CD4-positive, alpha-beta memory T cell (primary cell): ENCODE data around the gene KIRREL3. TPM values are rescaled to one million over a fixed set of nuclear protein-coding genes. Genes with fewer than 3 reads are reported as not detected.
"Not testable (repeated sequence)": the region's sequence is repeated elsewhere in the genome, so short reads cannot be mapped to it uniquely, and the experiment has no call there.

Experiments
- CTCF ChIA-PET: fragments of 350-600 bp; sonication (Branson Sonifier 250); formaldehyde crosslinking; loops from one replicate; lab custom pipeline; 2021; ENCODE audit warnings: inconsistent platforms; ENCODE audit not compliant: partially characterized antibody; lab: Charles Lee
- POLR2A ChIA-PET: fragments of 350-600 bp; sonication (Branson Sonifier 250); formaldehyde crosslinking; loops from one replicate; lab custom pipeline; 2021; ENCODE audit not compliant: partially characterized antibody; lab: Charles Lee
- DNase-seq, 5 donors: peaks; one replicate each; pipeline versions ENCODE4 v3.0.0 to v3.0.0-alpha.2; 2020 to 2022; ENCODE audit warnings: mixed read lengths in 1 of 5
- H3K27ac ChIP-seq: one replicate; pipeline ENCODE4 v1.7.0; 2013; ENCODE audit warnings: low read depth, low read length
- H3K27me3 ChIP-seq: 2 replicates; pipeline ENCODE4 v1.7.0; 2013; ENCODE audit warnings: mild to moderate bottlenecking, low read length, moderate library complexity; ENCODE audit not compliant: insufficient read depth
- H3K36me3 ChIP-seq: 2 replicates; pipeline ENCODE4 v1.7.0; 2013; ENCODE audit warnings: mild to moderate bottlenecking, low read length, moderate library complexity; ENCODE audit not compliant: insufficient read depth
- H3K4me1 ChIP-seq: 2 replicates; pipeline ENCODE4 v1.7.0; 2013; ENCODE audit warnings: mild to moderate bottlenecking, low read length, moderate library complexity; ENCODE audit not compliant: insufficient read depth
- H3K4me3 ChIP-seq, 2 donors: one replicate each; pipeline ENCODE4 v1.7.0; 2013; ENCODE audit warnings: low read length in 2 of 2, mild to moderate bottlenecking in 1 of 2
- H3K9me3 ChIP-seq, 2 donors: one replicate each; pipeline ENCODE4 v1.7.0; 2013; ENCODE audit warnings: low read length in 2 of 2, control low read depth in 1 of 2; ENCODE audit not compliant: control insufficient read depth in 1 of 2
- H3K27ac Mint-ChIP-seq, 7 donors: one replicate each; pipeline ENCODE4 v1.8.0; 2020 to 2021; ENCODE audit warnings: mixed read lengths in 7 of 7, mild to moderate bottlenecking in 6 of 7, inconsistent platforms in 3 of 7, moderate library complexity in 3 of 7
- H3K27me3 Mint-ChIP-seq, 2 donors: one replicate each; pipeline ENCODE4 v1.8.0; 2020 to 2021; ENCODE audit warnings: mixed read lengths in 2 of 2
- H3K36me3 Mint-ChIP-seq, 2 donors: one replicate each; pipeline ENCODE4 v1.8.0; 2020 to 2021; ENCODE audit warnings: mixed read lengths in 2 of 2, inconsistent platforms in 1 of 2, mild to moderate bottlenecking in 1 of 2
- H3K4me1 Mint-ChIP-seq, 4 donors: one replicate each; pipeline ENCODE4 v1.8.0; 2020 to 2021; ENCODE audit warnings: mixed read lengths in 4 of 4, mild to moderate bottlenecking in 1 of 4
- H3K4me3 Mint-ChIP-seq, 8 donors: one replicate each; pipeline ENCODE4 v1.8.0; 2020 to 2021; ENCODE audit warnings: mixed read lengths in 8 of 8, mild to moderate bottlenecking in 7 of 8, moderate library complexity in 6 of 8, inconsistent platforms in 3 of 8
- H3K9me3 Mint-ChIP-seq, 8 donors: one replicate each; pipeline ENCODE4 v1.8.0; 2020 to 2021; ENCODE audit warnings: mixed read lengths in 8 of 8, mild to moderate bottlenecking in 5 of 8, inconsistent platforms in 3 of 8, moderate library complexity in 1 of 8
- intact Hi-C: fragments of 100-400 bp; cut with micrococcal nuclease; formaldehyde crosslinking; loops from one replicate; pipeline ENCODE4 v1.15.1; 2023
- polyA plus RNA-seq, 2 donors: library from polyadenylated mRNA; unstranded; fragments of 300-500 nt; fragmentation: Illumina TruSeq; gene quantifications; one replicate each; pipeline ENCODE4 v1.2.3, GENCODE V29; 2021
- total RNA-seq, 2 experiments: library from RNA; stranded (reverse); gene quantifications; one replicate each; pipeline ENCODE4 v1.2.3, GENCODE V29; 2021

The KIRREL3 gene
- total and polyA plus RNA-seq, 4 experiments from 2014 or later: not detected

DNA sequence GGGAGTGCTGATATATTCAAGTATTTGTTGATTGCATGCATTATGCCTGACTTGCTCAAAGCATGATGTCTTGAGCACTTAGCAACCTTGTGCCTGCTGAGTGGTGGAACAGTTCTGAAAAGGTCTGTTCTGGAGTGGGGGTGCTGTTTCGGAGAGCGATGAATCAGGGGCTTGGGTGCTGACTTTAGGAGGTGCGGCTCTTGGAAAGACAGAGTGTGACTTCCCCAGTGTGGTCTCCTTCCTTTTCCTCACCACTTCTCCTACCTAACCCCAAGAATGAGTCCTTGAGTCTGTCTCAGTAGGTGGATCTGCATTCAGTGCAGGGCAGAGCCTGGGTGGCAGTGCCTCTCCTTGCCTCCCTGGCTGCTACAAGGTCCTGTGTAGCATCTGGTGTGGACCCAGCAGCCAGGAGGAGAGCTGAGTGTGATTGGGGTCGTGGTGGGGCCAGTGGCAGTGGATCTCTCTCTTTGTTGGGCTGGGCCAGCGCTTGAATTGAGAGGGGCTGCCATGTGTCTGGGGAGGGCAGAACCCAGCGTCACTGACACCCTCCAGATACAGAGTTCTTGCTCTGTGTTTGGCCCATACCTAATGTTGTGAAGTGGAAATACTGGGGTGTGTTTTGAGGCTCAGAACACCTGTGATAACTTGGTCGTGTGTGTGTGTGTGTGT, 609.1 kb downstream of the KIRREL3 start:
- H3K4me3 ChIP-seq: no peak overlapping the region
- Mint-ChIP-seq H3K36me3 (no peaks in the 10 kb centered on the region), H3K27me3 (no peaks in the 10 kb centered on the region), H3K4me3 (no peak overlapping the region), H3K4me1 (peaks cover 0 to 2% (median 0%) of the 10 kb centered on the region in 4 donors), H3K9me3 (no peaks in the 10 kb centered on the region), H3K27ac (no peak overlapping the region)
- no peaks in the 10 kb centered on the region for H3K4me1 ChIP-seq
- intact Hi-C loops: no loop called here
- no peak for DNase-seq
- CTCF ChIA-PET: no interaction called here
- no peaks in the 10 kb centered on the region for H3K9me3 ChIP-seq
- H3K27ac ChIP-seq: no peak overlapping the region
- H3K36me3 ChIP-seq: no peaks in the 10 kb centered on the region
- POLR2A ChIA-PET: no interaction called here
- no peaks in the 10 kb centered on the region for H3K27me3 ChIP-seq

DNA sequence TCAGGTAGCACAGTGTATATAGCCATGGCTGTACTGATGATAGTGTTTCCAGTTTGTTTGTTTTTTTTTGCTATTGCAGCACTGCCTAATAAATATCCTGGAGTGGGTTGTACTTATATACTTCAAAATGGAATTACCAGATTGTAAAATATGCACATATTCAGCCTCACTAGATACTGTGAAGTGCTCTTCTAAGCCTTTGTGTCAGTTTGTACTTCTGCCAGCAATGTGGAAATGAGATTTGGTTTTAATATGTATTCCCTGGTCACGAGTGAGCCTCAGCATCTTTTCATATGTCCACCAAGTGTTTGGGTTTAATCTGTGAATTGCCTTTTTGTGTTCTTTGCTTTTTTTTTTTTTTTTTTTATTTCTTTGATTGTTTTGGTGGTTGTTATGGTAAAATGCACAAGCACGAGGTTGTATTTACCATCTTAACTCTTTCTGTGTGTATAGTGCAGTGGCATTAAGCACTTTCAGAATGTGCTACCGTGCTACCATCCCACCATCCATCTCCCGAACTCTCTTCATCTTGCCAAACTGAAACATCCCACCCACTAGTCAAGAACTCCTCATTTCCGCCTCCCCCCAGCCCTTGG, 610.2 kb downstream of the KIRREL3 start:
- POLR2A ChIA-PET: no interaction called here
- Histone ChIP-seq H3K27me3 (no peaks in the 10 kb centered on the region), H3K9me3 (no peaks in the 10 kb centered on the region), H3K4me3 (no peak overlapping the region), H3K27ac (no peak overlapping the region), H3K4me1 (no peaks in the 10 kb centered on the region), H3K36me3 (no peaks in the 10 kb centered on the region)
- CTCF ChIA-PET: no interaction called here
- H3K4me1 Mint-ChIP-seq: peaks cover 0 to 5% (median 1%) of the 10 kb centered on the region in 4 donors
- intact Hi-C loops: no loop called here
- no peaks in the 10 kb centered on the region for H3K36me3 Mint-ChIP-seq
- H3K27me3 Mint-ChIP-seq: no peaks in the 10 kb centered on the region
- no peaks in the 10 kb centered on the region for H3K9me3 Mint-ChIP-seq
- DNase-seq: no peak
- peak overlapping the region in 1 of 7 donors; percentile 42 for H3K27ac Mint-ChIP-seq
- no peak overlapping the region for H3K4me3 Mint-ChIP-seq

DNA sequence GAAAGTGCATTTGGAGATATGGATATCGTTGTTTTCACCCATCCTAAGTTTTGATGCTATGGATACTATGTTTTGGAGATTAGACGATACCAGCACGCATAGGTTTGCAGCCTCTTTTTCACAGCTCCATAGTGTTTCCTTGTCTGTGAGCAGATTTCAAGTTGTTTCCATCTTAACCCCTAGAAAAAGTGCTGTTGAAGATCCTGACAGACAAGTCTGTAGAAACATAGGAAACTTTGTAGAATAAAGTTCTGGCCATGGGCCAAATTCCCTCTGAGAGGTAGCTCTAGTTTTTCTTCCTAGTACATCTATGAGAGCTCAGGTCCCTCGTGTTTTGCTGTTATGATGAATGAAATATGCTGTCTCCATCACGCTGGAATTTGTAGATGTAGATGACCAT, 612.7 kb downstream of the KIRREL3 start:
- no peaks in the 10 kb centered on the region for H3K4me1 ChIP-seq
- H3K4me3 ChIP-seq: no peak overlapping the region
- Mint-ChIP-seq H3K27ac (no peak overlapping the region), H3K27me3 (no peaks in the 10 kb centered on the region), H3K4me3 (no peak overlapping the region), H3K9me3 (no peaks in the 10 kb centered on the region), H3K36me3 (no peaks in the 10 kb centered on the region), H3K4me1 (peaks cover 0 to 5% (median 1%) of the 10 kb centered on the region in 4 donors)
- CTCF ChIA-PET: interaction anchor here (0.5 kb wide), 1 partner anchor 14 kb away, joined by 5 read pairs; no protein-coding TSS in a partner anchor
- H3K36me3 ChIP-seq: no peaks in the 10 kb centered on the region
- intact Hi-C loops: no loop called here
- no peak overlapping the region for H3K27ac ChIP-seq
- H3K27me3 ChIP-seq: no peaks in the 10 kb centered on the region
- no peaks in the 10 kb centered on the region for H3K9me3 ChIP-seq
- POLR2A ChIA-PET: no interaction called here
- no peak for DNase-seq

DNA sequence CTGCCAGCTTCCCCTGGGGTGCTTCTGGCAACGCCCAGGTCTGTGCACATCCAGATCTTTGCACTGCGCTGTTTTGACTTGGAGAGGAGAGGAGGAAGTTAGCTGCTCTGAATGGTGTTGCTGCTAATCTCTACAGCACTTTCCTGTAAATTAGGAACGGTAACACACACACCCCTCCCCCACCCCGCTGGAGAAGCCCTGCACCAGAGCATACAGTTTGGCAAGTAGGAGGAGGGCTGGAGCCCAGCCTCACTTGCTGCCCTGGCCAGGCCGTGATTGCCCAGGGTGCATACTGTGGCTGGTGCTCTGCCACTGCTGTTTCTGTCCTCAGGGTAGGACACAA, 613.9 kb downstream of the KIRREL3 start:
- H3K36me3 ChIP-seq, H3K27ac ChIP-seq, H3K27ac Mint-ChIP-seq, H3K4me3 Mint-ChIP-seq, H3K36me3 Mint-ChIP-seq, H3K27me3 ChIP-seq, H3K4me1 Mint-ChIP-seq, H3K4me3 ChIP-seq, DNase-seq, H3K9me3 ChIP-seq, H3K27me3 Mint-ChIP-seq, intact Hi-C loops, H3K4me1 ChIP-seq, POLR2A ChIA-PET, H3K9me3 Mint-ChIP-seq: not testable (repeated sequence)
- CTCF ChIA-PET: interaction anchor here (1.8 kb wide), 1 partner anchor 94 kb away, joined by 4 read pairs; no protein-coding TSS in a partner anchor

DNA sequence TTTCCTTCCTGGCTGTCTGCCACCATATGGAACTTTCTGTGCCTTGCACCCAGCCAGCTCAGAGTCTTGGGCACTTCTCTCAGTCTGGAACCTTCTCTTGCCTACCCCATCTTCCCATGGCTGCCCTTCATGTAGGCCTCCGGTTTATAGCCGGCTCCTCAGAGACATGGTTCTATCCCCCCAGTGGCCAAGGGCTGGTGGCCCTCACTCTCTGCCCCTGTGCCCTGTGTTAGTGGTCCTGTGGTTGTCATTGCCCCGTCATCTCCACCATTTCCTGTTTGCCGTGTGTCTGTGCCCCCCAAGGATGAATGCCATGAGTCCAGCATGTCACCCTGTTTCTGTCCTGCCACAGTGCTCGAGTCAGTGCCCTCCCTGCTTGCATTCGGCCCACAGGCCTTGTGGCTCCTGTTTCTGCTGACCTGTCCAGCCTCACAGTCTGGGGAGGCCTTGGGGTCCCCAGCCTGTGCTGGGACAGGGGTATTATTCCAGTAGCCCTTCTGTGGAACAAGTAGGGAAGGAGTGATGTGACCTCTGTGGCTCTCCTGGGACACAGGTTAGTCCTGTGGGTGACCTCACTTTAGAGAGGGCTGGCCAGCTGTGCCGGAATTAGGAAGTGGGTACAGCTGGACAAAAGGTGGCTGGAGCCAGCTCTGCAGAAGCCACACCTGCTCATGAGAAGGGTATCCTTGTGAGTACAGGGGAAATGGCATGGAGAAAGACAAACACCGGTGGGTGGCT, 614.4 kb downstream of the KIRREL3 start:
- H3K36me3 Mint-ChIP-seq: no peaks in the 10 kb centered on the region
- peaks cover 0 to 5% (median under 1%) of the 10 kb centered on the region in 4 donors for H3K4me1 Mint-ChIP-seq
- H3K9me3 Mint-ChIP-seq: no peaks in the 10 kb centered on the region
- Histone ChIP-seq H3K4me3 (no peak overlapping the region), H3K36me3 (no peaks in the 10 kb centered on the region), H3K27ac (no peak overlapping the region), H3K9me3 (no peaks in the 10 kb centered on the region), H3K27me3 (no peaks in the 10 kb centered on the region), H3K4me1 (no peaks in the 10 kb centered on the region)
- intact Hi-C loops: no loop called here
- H3K4me3 Mint-ChIP-seq: no peak overlapping the region
- no peaks in the 10 kb centered on the region for H3K27me3 Mint-ChIP-seq
- CTCF ChIA-PET: interaction anchor here (1.8 kb wide), 1 partner anchor 95 kb away, joined by 4 read pairs; no protein-coding TSS in a partner anchor
- no peak for DNase-seq
- POLR2A ChIA-PET: no interaction called here
- no peak overlapping the region for H3K27ac Mint-ChIP-seq

DNA sequence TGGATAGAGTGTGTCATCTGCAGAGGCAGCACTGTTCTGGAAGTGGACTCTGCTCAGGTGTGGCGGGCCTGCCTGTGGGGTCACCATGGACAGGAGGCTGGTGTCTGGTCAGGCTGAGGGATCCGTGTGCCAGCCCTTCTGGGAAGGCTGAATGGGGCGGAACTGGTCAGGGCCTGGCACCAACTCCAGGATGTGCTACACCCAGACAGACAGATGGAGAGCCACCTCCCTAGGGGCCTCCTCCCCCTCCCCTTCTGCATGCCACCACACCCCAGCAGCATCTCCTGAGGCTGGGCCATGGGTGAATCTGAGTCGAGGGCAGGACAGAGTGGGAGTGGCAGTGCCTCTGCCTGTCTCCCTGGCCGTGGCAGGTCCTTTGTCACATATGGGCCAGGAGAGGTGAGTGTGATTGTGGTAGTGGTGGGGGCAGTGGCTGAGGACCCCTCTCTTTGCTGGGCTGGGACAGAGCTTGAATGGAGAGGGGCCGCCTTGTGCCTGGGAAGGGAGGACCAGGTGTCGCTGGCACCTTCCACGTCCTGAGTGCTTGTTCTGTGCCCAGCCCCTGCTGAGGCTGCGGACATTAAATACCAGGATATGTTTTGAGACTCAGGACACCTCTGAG, 616.0 kb downstream of the KIRREL3 start:
- Histone ChIP-seq H3K27ac (no peak overlapping the region), H3K36me3 (no peaks in the 10 kb centered on the region), H3K4me1 (no peaks in the 10 kb centered on the region), H3K4me3 (no peak overlapping the region), H3K9me3 (no peaks in the 10 kb centered on the region), H3K27me3 (no peaks in the 10 kb centered on the region)
- intact Hi-C loops: no loop called here
- DNase-seq: no peak
- ChIA-PET CTCF (interaction anchor here (1.8 kb wide), 1 partner anchor 96 kb away, joined by 4 read pairs; no protein-coding TSS in a partner anchor), POLR2A (no interaction called here)
- Mint-ChIP-seq H3K9me3 (no peaks in the 10 kb centered on the region), H3K27me3 (no peaks in the 10 kb centered on the region), H3K36me3 (no peaks in the 10 kb centered on the region), H3K4me1 (peaks cover 0 to 5% (median 0%) of the 10 kb centered on the region in 4 donors), H3K27ac (no peak overlapping the region), H3K4me3 (no peak overlapping the region)
